Activated naive CD4-positive, alpha-beta T cell treated with anti-CD3 and anti-CD28 coated beads, Interleukin-2, amount 10 ng/mL, durations not matched to agents 7 days and 5 days (primary cell): ENCODE data around the gene RPS6KA3.
A peak's percentile ranks its signal among the peaks of the same experiment; 100 is the strongest.

Source experiments
- CTCF ChIA-PET: fragments of 350-600 bp; sonication (Branson Sonifier 250); formaldehyde crosslinking; loops from one replicate; lab custom pipeline; 2021; ENCODE audit warnings: antibody characterized with exemption; lab: Charles Lee
- DNase-seq: peaks from one replicate; pipeline ENCODE4 v3.0.0-alpha.2; 2020
- H3K27ac Mint-ChIP-seq: one replicate; pipeline ENCODE4 v1.8.0; 2021; ENCODE audit warnings: mild to moderate bottlenecking, moderate library complexity, mixed read lengths
- H3K27me3 Mint-ChIP-seq: one replicate; pipeline ENCODE4 v1.8.0; 2021; ENCODE audit warnings: mild to moderate bottlenecking, mixed read lengths
- H3K36me3 Mint-ChIP-seq: one replicate; pipeline ENCODE4 v1.8.0; 2021; ENCODE audit warnings: mixed read lengths
- H3K4me1 Mint-ChIP-seq: one replicate; pipeline ENCODE4 v1.8.0; 2021; ENCODE audit warnings: mixed read lengths
- H3K4me3 Mint-ChIP-seq: one replicate; pipeline ENCODE4 v1.8.0; 2021; ENCODE audit warnings: mild to moderate bottlenecking, moderate library complexity, mixed read lengths
- H3K9me3 Mint-ChIP-seq: one replicate; pipeline ENCODE4 v1.8.0; 2021; ENCODE audit warnings: mixed read lengths

Gene RPS6KA3

GRCh38 chrX:20266810-20267606, at the start of gene RPS6KA3:
Gene RPS6KA3 (minus strand): TSS chrX:20266909. CDS start chrX:20266632, 277 bp downstream.
- peaks cover 4% of the 10 kb centered on the region for H3K36me3 Mint-ChIP-seq
- peak within 1 kb of the TSS; percentile 96 for H3K4me3 Mint-ChIP-seq
- DNase-seq: peak; percentile 92
- H3K27me3 Mint-ChIP-seq: peaks cover 20% of the 10 kb centered on the region
- no peaks in the 10 kb centered on the region for H3K9me3 Mint-ChIP-seq
- peak within 1 kb of the TSS; percentile 95 for H3K27ac Mint-ChIP-seq
- CTCF ChIA-PET: interaction anchor here (0.6 kb wide), 1 partner anchor 88 kb away, joined by 4 read pairs; no protein-coding TSS in a partner anchor
- peaks cover 22% of the 10 kb centered on the region for H3K4me1 Mint-ChIP-seq

- Mint-ChIP-seq H3K4me3 (no peak overlapping the region), H3K27ac (no peak overlapping the region), H3K27me3 (no peaks in the 10 kb centered on the region), H3K4me1 (peaks cover 13% of the 10 kb centered on the region), H3K36me3 (no peaks in the 10 kb centered on the region), H3K9me3 (no peaks in the 10 kb centered on the region)
- CTCF ChIA-PET: no interaction called here
- DNase-seq: no peak
Observed at GRCh38 chrX:20315140-20315539, 48.4 kb upstream of the RPS6KA3 start.

GRCh38 chrX:20313899-20314298, 47.2 kb upstream of the RPS6KA3 start:
- no peak for DNase-seq
- H3K27ac Mint-ChIP-seq: peak overlapping the region; percentile 31
- no peaks in the 10 kb centered on the region for H3K36me3 Mint-ChIP-seq
- CTCF ChIA-PET: no interaction called here
- H3K4me3 Mint-ChIP-seq: no peak overlapping the region
- no peaks in the 10 kb centered on the region for H3K27me3 Mint-ChIP-seq
- H3K9me3 Mint-ChIP-seq: no peaks in the 10 kb centered on the region
- peaks cover 11% of the 10 kb centered on the region for H3K4me1 Mint-ChIP-seq

- H3K9me3 Mint-ChIP-seq: no peaks in the 10 kb centered on the region
- H3K4me3 Mint-ChIP-seq: no peak overlapping the region
- H3K36me3 Mint-ChIP-seq: no peaks in the 10 kb centered on the region
- H3K4me1 Mint-ChIP-seq: peaks cover 11% of the 10 kb centered on the region
- H3K27me3 Mint-ChIP-seq: no peaks in the 10 kb centered on the region
- no peak overlapping the region for H3K27ac Mint-ChIP-seq
- CTCF ChIA-PET: no interaction called here
- no peak for DNase-seq
Observed at GRCh38 chrX:20312018-20312417, 45.3 kb upstream of the RPS6KA3 start.

- CTCF ChIA-PET: no interaction called here
- DNase-seq: no peak
- H3K9me3 Mint-ChIP-seq: no peaks in the 10 kb centered on the region
- no peak overlapping the region for H3K4me3 Mint-ChIP-seq
- peaks cover 3% of the 10 kb centered on the region for H3K27me3 Mint-ChIP-seq
- no peaks in the 10 kb centered on the region for H3K36me3 Mint-ChIP-seq
- H3K27ac Mint-ChIP-seq: no peak overlapping the region
- peaks cover 11% of the 10 kb centered on the region for H3K4me1 Mint-ChIP-seq
Observed at GRCh38 chrX:20311505-20311904, 44.8 kb upstream of the RPS6KA3 start.

GRCh38 chrX:20309806-20310205, 43.1 kb upstream of the RPS6KA3 start:
- Mint-ChIP-seq H3K4me3 (no peak overlapping the region), H3K36me3 (no peaks in the 10 kb centered on the region), H3K4me1 (peaks cover 4% of the 10 kb centered on the region), H3K9me3 (no peaks in the 10 kb centered on the region), H3K27me3 (peaks cover 3% of the 10 kb centered on the region), H3K27ac (no peak overlapping the region)
- CTCF ChIA-PET: no interaction called here
- DNase-seq: no peak

GRCh38 chrX:20306668-20307067, 40.0 kb upstream of the RPS6KA3 start:
- no peak overlapping the region for H3K4me3 Mint-ChIP-seq
- no peaks in the 10 kb centered on the region for H3K36me3 Mint-ChIP-seq
- H3K4me1 Mint-ChIP-seq: no peaks in the 10 kb centered on the region
- CTCF ChIA-PET: no interaction called here
- no peak overlapping the region for H3K27ac Mint-ChIP-seq
- H3K9me3 Mint-ChIP-seq: no peaks in the 10 kb centered on the region
- no peak for DNase-seq
- H3K27me3 Mint-ChIP-seq: peaks cover 3% of the 10 kb centered on the region

- no peaks in the 10 kb centered on the region for H3K9me3 Mint-ChIP-seq
- DNase-seq: no peak
- peaks cover 9% of the 10 kb centered on the region for H3K27me3 Mint-ChIP-seq
- no peak overlapping the region for H3K4me3 Mint-ChIP-seq
- H3K36me3 Mint-ChIP-seq: no peaks in the 10 kb centered on the region
- no peak overlapping the region for H3K27ac Mint-ChIP-seq
- no peaks in the 10 kb centered on the region for H3K4me1 Mint-ChIP-seq
- CTCF ChIA-PET: no interaction called here
Observed at GRCh38 chrX:20300822-20301221, 34.1 kb upstream of the RPS6KA3 start.

GRCh38 chrX:20294957-20295356, 28.2 kb upstream of the RPS6KA3 start:
- Mint-ChIP-seq H3K4me3 (no peak overlapping the region), H3K27ac (no peak overlapping the region), H3K27me3 (peaks cover 9% of the 10 kb centered on the region), H3K4me1 (no peaks in the 10 kb centered on the region), H3K9me3 (no peaks in the 10 kb centered on the region), H3K36me3 (no peaks in the 10 kb centered on the region)
- CTCF ChIA-PET: no interaction called here
- no peak for DNase-seq

GRCh38 chrX:20294284-20294683, 27.6 kb upstream of the RPS6KA3 start:
- Mint-ChIP-seq H3K27me3 (peaks cover 9% of the 10 kb centered on the region), H3K27ac (no peak overlapping the region), H3K9me3 (no peaks in the 10 kb centered on the region), H3K4me1 (no peaks in the 10 kb centered on the region), H3K4me3 (no peak overlapping the region), H3K36me3 (no peaks in the 10 kb centered on the region)
- DNase-seq: no peak
- CTCF ChIA-PET: no interaction called here

GRCh38 chrX:20285511-20285910, 18.8 kb upstream of the RPS6KA3 start:
- H3K9me3 Mint-ChIP-seq: no peaks in the 10 kb centered on the region
- no peak for DNase-seq
- no peaks in the 10 kb centered on the region for H3K4me1 Mint-ChIP-seq
- CTCF ChIA-PET: no interaction called here
- H3K4me3 Mint-ChIP-seq: no peak overlapping the region
- no peaks in the 10 kb centered on the region for H3K36me3 Mint-ChIP-seq
- H3K27ac Mint-ChIP-seq: no peak overlapping the region
- peaks cover 5% of the 10 kb centered on the region for H3K27me3 Mint-ChIP-seq

GRCh38 chrX:20284992-20285391, 18.3 kb upstream of the RPS6KA3 start:
- peaks cover 5% of the 10 kb centered on the region for H3K27me3 Mint-ChIP-seq
- no peaks in the 10 kb centered on the region for H3K4me1 Mint-ChIP-seq
- no peak for DNase-seq
- no peaks in the 10 kb centered on the region for H3K36me3 Mint-ChIP-seq
- no peaks in the 10 kb centered on the region for H3K9me3 Mint-ChIP-seq
- H3K27ac Mint-ChIP-seq: no peak overlapping the region
- CTCF ChIA-PET: no interaction called here
- H3K4me3 Mint-ChIP-seq: no peak overlapping the region

- Mint-ChIP-seq H3K27ac (no peak overlapping the region), H3K9me3 (no peaks in the 10 kb centered on the region), H3K27me3 (peaks cover 5% of the 10 kb centered on the region), H3K4me3 (no peak overlapping the region), H3K4me1 (no peaks in the 10 kb centered on the region), H3K36me3 (no peaks in the 10 kb centered on the region)
- DNase-seq: no peak
- CTCF ChIA-PET: no interaction called here
Observed at GRCh38 chrX:20284444-20284843, 17.7 kb upstream of the RPS6KA3 start.

GRCh38 chrX:20280938-20281337, 14.2 kb upstream of the RPS6KA3 start:
- DNase-seq: no peak
- Mint-ChIP-seq H3K36me3 (peaks cover 1% of the 10 kb centered on the region), H3K9me3 (no peaks in the 10 kb centered on the region), H3K4me3 (no peak overlapping the region), H3K27ac (no peak overlapping the region), H3K4me1 (no peaks in the 10 kb centered on the region), H3K27me3 (no peaks in the 10 kb centered on the region)
- CTCF ChIA-PET: no interaction called here

GRCh38 chrX:20274121-20274520, 7.4 kb upstream of the RPS6KA3 start:
- Mint-ChIP-seq H3K9me3 (no peaks in the 10 kb centered on the region), H3K27ac (no peak overlapping the region), H3K4me3 (no peak overlapping the region), H3K4me1 (no peaks in the 10 kb centered on the region), H3K27me3 (no peaks in the 10 kb centered on the region), H3K36me3 (peaks cover 1% of the 10 kb centered on the region)
- CTCF ChIA-PET: no interaction called here
- DNase-seq: no peak
